Nephron progenitor cell (in vitro differentiated cells): ENCODE results near the gene ZNF438.
A peak's percentile ranks its signal among the peaks of the same experiment; 100 is the strongest.

Experiments
- DNase-seq: peaks from one replicate; pipeline ENCODE4 v3.0.0; 2021
- H3K27ac Mint-ChIP-seq: 2 replicates; pipeline ENCODE4 v1.8.0; 2021; ENCODE audit warnings: mild to moderate bottlenecking, moderate library complexity, mixed read lengths
- H3K27me3 Mint-ChIP-seq: 2 replicates; pipeline ENCODE4 v1.8.0; 2021; ENCODE audit warnings: mild to moderate bottlenecking, low read depth, mixed read lengths; ENCODE audit not compliant: poor library complexity
- H3K36me3 Mint-ChIP-seq: 2 replicates; pipeline ENCODE4 v1.8.0; 2021; ENCODE audit warnings: low read depth, mixed read lengths
- H3K4me1 Mint-ChIP-seq: 2 replicates; pipeline ENCODE4 v1.8.0; 2021; ENCODE audit warnings: mixed read lengths
- H3K4me3 Mint-ChIP-seq: 2 replicates; pipeline ENCODE4 v1.8.0; 2021; ENCODE audit warnings: mild to moderate bottlenecking, moderate library complexity, mixed read lengths
- H3K9me3 Mint-ChIP-seq: 2 replicates; pipeline ENCODE4 v1.8.0; 2021; ENCODE audit warnings: mild to moderate bottlenecking, moderate library complexity, mixed read lengths
- CTCF ChIP-seq: fragments of 200-600 bp; sonication (generic); IDR thresholded peaks from 2 replicates; pipeline ENCODE4 v1.5.0; 2021; ENCODE audit warnings: antibody characterized with exemption

Gene ZNF438

GRCh38 chr10:31031558-31032257 lies at the start of gene ZNF438:
Gene ZNF438 (minus strand): TSS chr10:31031865. CDS start chr10:30877034, 154,831 bp downstream.
- peaks cover 4% of the 10 kb centered on the region for H3K9me3 Mint-ChIP-seq
- DNase-seq, result peak; percentile 97
- peaks cover 5% of the 10 kb centered on the region for H3K27me3 Mint-ChIP-seq
- peak within 1 kb of the TSS; percentile 85 for H3K4me3 Mint-ChIP-seq
- H3K36me3 Mint-ChIP-seq, result no peaks in the 10 kb centered on the region
- H3K27ac Mint-ChIP-seq, result peak within 1 kb of the TSS; percentile 99
- H3K4me1 Mint-ChIP-seq, result peaks cover 23% of the 10 kb centered on the region
- peak; percentile 18 for TF ChIP-seq CTCF

GRCh38 chr10:31076610-31076988 lies 44.9 kb upstream of the ZNF438 start:
- Mint-ChIP-seq H3K4me3 (no peak overlapping the region), H3K36me3 (no peaks in the 10 kb centered on the region), H3K27me3 (peaks cover 8% of the 10 kb centered on the region), H3K27ac (no peak overlapping the region), H3K9me3 (no peaks in the 10 kb centered on the region), H3K4me1 (peaks cover 25% of the 10 kb centered on the region)
- TF ChIP-seq CTCF, result no peak
- no peak for DNase-seq

GRCh38 chr10:31075881-31076609 lies 44.4 kb upstream of the ZNF438 start:
- no peak overlapping the region for H3K27ac Mint-ChIP-seq
- peaks cover 8% of the 10 kb centered on the region for H3K27me3 Mint-ChIP-seq
- no peak overlapping the region for H3K4me3 Mint-ChIP-seq
- peaks cover 25% of the 10 kb centered on the region for H3K4me1 Mint-ChIP-seq
- TF ChIP-seq CTCF, result no peak
- no peaks in the 10 kb centered on the region for H3K9me3 Mint-ChIP-seq
- no peaks in the 10 kb centered on the region for H3K36me3 Mint-ChIP-seq
- no peak for DNase-seq

GRCh38 chr10:31075434-31075833 lies 43.8 kb upstream of the ZNF438 start:
- no peak for TF ChIP-seq CTCF
- Mint-ChIP-seq H3K36me3 (no peaks in the 10 kb centered on the region), H3K27me3 (peaks cover 8% of the 10 kb centered on the region), H3K4me1 (peaks cover 25% of the 10 kb centered on the region), H3K9me3 (no peaks in the 10 kb centered on the region), H3K27ac (no peak overlapping the region), H3K4me3 (no peak overlapping the region)
- no peak for DNase-seq

GRCh38 chr10:31074722-31075086 lies 43.0 kb upstream of the ZNF438 start:
- peaks cover 31% of the 10 kb centered on the region for H3K4me1 Mint-ChIP-seq
- no peak for TF ChIP-seq CTCF
- H3K27me3 Mint-ChIP-seq, result peaks cover 8% of the 10 kb centered on the region
- no peaks in the 10 kb centered on the region for H3K36me3 Mint-ChIP-seq
- no peak overlapping the region for H3K4me3 Mint-ChIP-seq
- DNase-seq, result no peak
- H3K27ac Mint-ChIP-seq, result peak overlapping the region; percentile 87
- no peaks in the 10 kb centered on the region for H3K9me3 Mint-ChIP-seq
